Measurements from ENCODE around the gene NR3C2.

DNA sequence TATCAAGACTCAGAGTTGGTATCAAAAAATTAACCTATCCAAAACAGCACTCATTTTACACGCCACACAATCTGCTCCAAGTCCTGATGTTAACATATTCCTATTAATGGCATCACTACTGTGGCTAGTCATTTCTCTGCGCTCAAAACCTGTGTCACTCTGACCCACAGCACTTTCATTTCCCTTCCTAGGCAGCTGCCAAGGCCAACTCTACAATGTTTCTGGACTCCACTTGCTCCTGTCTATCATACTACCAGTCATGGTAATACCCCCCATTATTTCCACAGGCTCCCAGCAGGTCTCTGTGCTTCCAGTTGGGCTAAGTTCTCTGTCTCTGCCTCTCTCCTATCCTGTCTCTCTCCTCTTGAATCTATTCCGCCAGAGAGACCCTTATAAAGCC, 323.6 kb downstream of the NR3C2 start:
- no peak for TF ChIP-seq EZH2 (IDR thresholded peaks at IDR 0.05)
- TF ChIP-seq POLR2AphosphoS5 (IDR thresholded peaks at IDR 0.05; ENCODE audit: borderline replicate concordance, low read depth, low read length) = no peak
